Retina (tissue), 1 donor: ENCODE results near the gene CFAP97.
"Not testable (repeated sequence)": the region's sequence is repeated elsewhere in the genome, so short reads cannot be mapped to it uniquely, and the experiment has no call there.

ENCODE experiments used
- DNase-seq: peaks from one replicate; pipeline ENCODE4 v3.0.0-alpha.2; 2016

Gene CFAP97

GRCh38 chr4:185221912-185222311 is 18.1 kb upstream of the CFAP97 start:
- no peak for DNase-seq

DNA sequence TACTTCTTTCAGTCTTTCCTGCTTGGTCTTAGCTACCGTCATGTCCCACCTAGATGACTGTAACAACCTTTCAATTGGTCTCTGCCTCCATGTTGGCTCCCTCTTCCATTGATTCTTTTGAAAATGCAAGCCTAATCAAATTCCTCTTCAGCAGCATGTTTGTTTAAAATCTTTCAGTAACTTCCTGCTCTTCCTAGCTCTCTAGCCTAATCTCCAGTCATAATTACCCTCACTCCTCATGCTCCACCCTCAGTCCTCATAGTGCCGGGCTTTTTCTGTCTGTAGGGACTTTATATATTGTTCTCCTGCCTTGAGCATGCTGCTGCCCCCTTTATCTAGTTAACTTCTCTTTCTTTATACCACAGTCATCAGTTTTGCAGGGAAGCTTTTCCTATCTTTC is 17.7 kb upstream of the CFAP97 start:
- no peak for DNase-seq

GRCh38 chr4:185219551-185220344 is 15.9 kb upstream of the CFAP97 start:
- no peak for DNase-seq

GRCh38 chr4:185218312-185218711 is 14.5 kb upstream of the CFAP97 start:
- DNase-seq, result no peak

DNA sequence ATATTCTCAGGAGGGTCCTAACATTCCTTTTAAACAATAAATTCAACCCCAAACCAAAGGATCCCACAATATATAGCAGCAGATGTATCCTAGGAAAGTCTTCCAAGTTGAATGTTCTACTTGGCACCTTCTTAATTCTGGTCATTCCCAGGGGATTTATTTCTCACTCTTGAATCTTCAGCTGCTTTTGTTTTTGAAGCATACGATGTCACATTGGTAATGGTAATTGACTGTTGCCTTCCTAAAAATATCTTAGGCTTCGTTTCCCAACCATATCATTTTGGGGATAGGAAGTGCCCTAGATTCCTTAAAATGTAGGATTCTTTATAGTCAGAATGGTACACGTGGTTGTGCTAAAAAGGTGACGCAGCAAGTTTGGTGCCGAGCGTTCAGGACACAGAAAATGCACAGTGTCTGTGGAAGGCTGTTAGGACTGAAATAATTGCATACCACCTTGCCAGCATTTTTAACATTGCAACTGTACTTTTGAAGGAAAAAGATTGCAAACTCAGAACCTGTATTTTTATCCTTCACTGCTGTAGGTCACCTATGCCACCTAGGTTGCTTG is 13.7 kb upstream of the CFAP97 start:
- no peak for DNase-seq

GRCh38 chr4:185215261-185215660 is 11.5 kb upstream of the CFAP97 start:
- no peak for DNase-seq

- no peak for DNase-seq
These were observed 10.1 kb upstream of the CFAP97 start for GRCh38 chr4:185213877-185214276.

DNA sequence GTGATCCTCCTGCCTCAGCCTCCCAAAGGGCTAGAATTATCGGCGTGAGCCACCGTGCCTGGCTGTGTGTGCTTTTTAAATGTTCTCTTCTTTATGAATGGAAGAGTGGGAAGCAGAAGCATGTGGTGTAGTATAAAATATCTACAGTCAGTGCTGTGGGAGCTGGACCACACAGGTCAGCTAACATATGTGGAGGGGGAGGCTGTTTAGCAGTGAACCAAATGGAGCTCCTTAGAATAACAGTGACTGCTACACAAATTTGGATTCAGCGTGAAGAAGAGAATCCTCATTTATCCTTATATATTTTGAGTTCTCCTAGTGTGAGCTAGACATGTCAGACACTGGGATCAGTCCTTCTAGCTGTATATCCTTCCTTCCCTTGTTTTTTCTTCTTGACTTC is 8.8 kb upstream of the CFAP97 start:
- DNase-seq, result no peak

GRCh38 chr4:185211641-185212040 is 7.8 kb upstream of the CFAP97 start:
- no peak for DNase-seq

GRCh38 chr4:185211035-185211434 is 7.2 kb upstream of the CFAP97 start:
- DNase-seq, result no peak

DNA sequence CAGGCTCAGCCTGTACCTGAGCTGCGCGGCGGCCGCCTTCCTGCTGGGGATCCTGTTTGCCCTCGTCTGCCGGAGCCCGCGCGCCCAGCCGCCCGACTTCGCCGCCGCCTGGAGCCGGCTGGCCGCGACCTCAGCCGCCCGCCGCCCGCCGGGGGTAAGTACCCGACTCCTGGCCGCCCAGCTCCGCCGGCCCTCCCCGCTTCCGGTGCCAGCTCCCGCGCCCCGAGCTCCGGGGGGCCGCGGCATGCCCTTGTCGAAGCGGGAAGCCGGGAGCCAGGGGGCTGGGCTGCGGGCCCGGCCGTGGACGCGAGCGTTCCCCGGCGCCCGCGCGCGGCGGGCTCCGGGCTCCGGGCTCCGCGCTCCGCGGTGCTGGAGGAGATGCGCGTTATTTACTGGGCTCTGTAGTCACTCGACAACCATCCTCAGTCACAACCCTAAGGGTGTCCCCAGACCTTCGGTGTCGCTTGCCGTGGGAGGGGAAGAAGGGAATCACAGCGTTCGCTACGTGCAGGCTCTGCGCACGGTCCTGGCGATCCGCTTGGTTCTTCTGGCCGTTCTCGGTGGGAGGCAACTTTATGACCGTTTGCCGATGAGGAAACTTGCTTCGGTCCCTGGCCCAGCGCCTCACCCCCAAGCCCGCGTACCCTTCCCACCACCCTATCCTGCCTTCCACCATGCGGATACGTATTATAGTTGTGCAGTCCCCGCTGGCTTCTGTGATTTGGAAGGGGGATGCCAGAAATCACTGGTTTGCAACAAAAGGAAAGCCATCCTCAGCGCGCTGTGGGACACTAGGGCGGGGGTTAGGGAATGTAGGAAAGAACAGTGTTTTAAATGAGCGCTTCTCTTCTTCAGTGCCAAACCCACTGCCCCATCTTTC is 6.5 kb upstream of the CFAP97 start:
- DNase-seq, result peak; percentile 83

GRCh38 chr4:185209852-185210101 is 6.0 kb upstream of the CFAP97 start:
- not testable (repeated sequence) for DNase-seq

GRCh38 chr4:185209031-185209851 is 5.4 kb upstream of the CFAP97 start, which contains the start of gene SNX25:
TSS of gene SNX25 (plus strand) at chr4:185209598. CDS start at chr4:185209827, 229 bp downstream.
- DNase-seq, result peak; percentile 86

DNA sequence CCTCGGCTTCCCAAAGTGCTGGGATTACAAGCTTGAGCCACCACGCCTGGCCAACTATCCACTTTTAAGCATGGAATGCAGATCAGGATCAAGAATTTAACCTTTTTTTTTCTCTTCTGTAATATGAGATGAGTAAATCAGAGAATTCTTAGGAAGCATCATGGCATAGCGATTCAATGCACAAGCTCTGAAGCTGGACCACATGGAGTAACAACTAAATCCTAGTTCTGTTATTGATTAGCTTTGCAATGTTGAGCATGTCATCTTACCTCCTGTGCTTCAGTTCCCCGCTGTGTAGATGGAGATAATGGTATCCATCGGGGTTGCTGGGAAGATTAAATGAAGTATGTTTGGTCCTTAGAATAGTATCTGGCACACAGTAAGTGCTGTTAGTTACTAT is 3.7 kb upstream of the CFAP97 start:
- DNase-seq, result no peak

DNA sequence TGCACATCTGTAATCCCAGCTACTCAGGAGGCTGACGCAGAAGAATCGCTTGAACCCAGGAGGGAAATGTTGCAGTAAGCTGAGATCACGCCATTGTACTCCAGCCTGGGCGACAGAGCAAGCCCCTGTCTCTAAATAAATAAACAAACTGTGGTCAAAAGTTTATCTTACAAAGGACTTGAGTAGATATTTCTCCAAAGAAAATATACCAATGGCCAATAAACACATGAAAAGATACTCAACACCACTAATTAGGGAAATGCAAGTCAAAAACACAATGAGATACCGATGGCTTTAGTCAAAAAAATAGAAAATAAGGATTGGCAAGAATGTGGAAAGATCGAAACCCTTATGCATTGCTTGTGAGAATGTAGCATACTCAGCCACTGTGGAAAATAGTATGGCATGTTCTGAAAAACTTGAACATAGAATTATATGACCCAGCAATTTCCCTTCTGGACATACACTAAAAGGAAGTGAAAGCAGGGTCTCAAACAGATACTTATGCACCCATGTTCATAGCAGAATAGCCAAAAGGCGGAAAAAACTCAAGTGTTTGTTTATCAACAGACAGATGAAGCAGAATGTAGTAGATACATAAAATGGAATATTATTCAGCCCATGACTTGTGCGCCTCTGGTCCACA is 2.0 kb upstream of the CFAP97 start:
- no peak for DNase-seq

DNA sequence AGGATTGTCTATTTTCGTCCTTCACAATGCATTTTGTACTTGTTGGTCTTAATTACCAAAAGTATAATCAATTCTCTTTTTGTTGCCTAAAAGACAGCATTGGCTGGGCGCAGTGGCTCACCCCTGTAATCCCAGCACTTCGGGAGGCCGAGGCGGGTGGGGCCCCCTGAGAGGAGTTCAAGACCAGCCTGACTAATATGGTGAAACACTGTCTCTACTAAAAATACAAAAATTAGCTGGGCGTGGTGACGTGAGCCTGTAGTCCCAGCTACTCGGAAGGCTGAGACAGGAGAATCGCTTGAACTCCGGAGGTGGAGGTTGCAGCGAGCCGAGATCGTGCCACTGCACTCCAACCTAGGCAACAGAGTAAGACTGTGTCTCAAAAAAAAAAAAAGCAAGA is 1.3 kb upstream of the CFAP97 start:
- DNase-seq, result not testable (repeated sequence)

DNA sequence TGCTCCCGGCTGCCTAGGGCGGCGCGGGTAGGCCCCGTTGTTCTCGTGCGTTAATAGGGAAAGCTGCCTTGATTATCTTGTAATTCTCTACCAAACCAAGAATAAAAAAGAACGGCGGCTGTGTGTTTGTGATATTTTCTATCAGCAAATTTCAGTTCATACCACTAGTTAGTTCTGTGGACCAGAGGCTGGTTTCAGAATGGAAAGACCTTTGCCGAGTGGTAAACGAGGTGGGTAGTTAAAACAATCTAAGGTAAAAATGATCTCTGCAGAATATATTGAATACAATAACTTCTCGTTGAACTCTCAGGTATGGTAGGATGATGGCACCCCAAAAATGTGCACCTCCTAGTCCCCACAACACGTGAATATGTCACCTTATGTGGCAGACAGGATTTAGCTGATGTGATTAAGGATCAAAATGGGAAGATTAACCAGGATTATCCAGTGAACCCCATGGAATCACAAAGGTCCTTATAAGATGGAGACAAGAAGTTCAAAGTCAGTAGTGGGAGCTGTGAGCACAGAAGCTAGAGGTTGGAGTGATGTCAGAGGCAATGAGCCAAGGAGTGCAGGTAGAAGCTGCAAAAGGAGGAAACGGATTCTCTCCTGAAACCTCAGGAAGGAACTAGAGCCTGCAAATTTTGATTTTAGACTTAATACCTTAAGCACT is 574 bp upstream of the CFAP97 start:
- no peak for DNase-seq

DNA sequence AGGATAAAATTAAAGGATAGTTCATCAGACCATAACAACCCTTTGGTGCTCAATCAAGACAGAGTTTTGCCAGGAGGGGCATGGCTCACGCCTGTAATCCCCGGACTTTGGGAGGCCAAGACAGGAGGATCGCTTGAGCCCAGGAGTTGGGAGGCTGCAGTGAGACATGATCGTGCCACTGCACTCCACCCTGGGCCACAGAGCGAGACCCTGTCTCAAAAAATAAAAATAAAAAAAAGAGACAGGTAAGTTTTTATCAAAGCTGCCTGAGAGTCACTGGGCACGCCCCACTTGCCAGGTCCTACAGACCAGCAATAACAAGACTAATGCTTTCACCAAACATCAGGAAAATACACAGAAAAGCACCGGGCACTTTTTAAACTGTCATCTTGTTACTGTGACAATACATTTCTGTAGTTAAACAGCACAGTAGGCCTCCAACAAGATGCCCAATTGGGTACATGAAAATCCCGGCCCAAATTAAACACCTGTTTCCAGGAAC is 765 bp downstream of the CFAP97 start:
- DNase-seq, result no peak

DNA sequence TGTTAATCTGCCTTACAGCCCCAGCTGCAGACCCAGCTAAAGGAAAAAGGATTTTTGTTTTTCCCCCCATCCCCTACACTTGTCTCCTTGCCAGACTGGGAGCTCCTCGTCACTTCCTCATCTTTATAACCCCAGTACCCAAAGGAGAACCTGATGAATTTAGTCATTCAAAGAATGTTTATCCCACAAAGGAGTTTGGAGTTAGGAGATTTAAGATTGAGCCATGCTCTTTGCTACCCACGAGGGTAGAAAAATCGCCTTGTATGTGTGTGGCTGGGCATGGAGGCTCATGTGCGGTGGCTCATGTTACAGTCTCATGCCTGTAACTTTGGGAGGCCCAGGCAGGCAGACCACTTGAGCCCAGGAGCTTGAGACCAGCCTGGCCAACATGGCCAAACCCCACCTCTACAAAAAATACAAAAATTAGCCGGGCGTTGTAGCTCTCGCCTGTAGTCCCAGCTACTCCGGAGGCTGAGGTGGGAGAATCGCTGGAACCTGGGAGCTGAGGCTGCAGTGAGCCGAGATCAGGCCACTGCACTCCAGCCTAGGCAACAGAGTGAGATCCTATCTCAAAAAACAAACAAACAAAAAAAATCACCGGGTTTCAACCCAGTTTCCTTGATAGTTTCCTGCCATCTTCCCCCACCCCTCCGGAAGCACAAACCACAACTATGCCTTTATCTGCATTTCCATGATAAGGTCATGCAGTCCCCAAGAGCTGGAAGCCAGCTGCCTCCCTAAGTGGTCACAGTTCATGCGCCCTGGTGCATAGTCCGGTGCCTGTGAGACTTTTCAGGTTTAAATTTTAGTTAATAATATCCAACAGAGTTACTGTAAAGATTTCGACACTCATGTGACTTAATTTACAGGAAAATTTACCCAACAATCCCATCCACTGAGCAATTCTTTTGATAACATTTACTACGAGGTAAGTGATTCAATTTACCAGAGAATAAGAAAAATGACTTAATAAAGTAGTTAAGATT is 1.5 kb downstream of the CFAP97 start:
- no peak for DNase-seq

- DNase-seq, result not testable (repeated sequence)
These were observed 5.6 kb downstream of the CFAP97 start for GRCh38 chr4:185198189-185198588.
